Left renal cortex interstitium (tissue), 4 donors: ENCODE results near the gene FTL. TPM values are rescaled to one million over a fixed set of nuclear protein-coding genes. Genes with fewer than 3 reads are reported as not detected.
A peak's percentile ranks its signal among the peaks of the same experiment; 100 is the strongest.

Source experiments
- DNase-seq, 4 donors: peaks; one replicate each; pipeline ENCODE4 v3.0.0-alpha.2; 2013; ENCODE audit warnings: low read depth in 4 of 4, low spot score in 2 of 4, missing footprints in 1 of 4
- polyA plus RNA-seq, 4 donors: library from polyadenylated mRNA; unstranded; fragments of 120-200 nt; gene quantifications; one replicate each; pipeline ENCODE4 v1.2.1, GENCODE V29; 2013; ENCODE audit not compliant: insufficient read length in 4 of 4

FTL gene
- polyA plus RNA-seq, 4 donors: 2,498 to 2,845 (median 2,570) TPM

DNA sequence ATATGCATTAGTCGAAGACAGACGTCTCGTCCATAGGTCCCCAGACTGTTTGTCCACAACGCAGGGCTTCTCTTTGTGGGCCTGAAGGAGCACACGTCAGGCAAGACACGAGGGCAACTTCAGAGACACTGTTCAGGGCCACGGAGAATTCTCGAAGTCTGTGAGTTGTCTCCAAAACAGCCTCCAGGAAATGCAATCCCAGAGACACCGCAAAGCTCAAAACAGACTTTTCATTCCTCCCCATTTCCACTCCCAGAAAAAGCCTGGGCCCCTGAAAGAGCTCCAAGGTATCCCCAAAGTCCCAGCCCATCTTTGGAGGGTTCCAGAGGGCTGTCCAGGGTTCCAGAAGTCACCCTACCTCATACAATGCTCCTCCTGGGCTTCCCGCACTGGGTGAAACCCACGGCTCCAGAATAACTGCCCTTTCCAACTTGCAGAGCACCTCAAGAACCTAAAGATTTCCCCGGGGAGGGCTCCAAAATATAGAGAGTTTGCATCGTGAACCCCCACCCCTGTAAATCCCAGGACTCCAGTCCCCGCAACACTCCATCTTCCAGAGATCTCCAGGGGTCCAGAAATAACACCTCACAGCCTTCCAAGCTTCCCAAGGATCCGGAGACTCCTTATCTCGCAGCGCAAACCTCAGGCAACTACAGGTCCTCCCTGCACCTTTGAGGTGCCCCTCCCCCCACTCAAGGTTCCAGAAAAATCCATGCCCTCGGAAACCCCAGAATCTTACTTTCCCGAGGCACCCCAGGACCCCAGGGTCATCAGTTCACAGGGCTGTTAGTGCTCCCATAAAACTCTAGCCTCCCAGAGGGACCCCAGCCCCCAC lies 687 bp upstream of the FTL start:
- no peak for DNase-seq

GRCh38 chr19:48965806-48966540 lies 864 bp downstream of the FTL start:
- peak; percentile 65 to 87 (median 80) for DNase-seq

DNA sequence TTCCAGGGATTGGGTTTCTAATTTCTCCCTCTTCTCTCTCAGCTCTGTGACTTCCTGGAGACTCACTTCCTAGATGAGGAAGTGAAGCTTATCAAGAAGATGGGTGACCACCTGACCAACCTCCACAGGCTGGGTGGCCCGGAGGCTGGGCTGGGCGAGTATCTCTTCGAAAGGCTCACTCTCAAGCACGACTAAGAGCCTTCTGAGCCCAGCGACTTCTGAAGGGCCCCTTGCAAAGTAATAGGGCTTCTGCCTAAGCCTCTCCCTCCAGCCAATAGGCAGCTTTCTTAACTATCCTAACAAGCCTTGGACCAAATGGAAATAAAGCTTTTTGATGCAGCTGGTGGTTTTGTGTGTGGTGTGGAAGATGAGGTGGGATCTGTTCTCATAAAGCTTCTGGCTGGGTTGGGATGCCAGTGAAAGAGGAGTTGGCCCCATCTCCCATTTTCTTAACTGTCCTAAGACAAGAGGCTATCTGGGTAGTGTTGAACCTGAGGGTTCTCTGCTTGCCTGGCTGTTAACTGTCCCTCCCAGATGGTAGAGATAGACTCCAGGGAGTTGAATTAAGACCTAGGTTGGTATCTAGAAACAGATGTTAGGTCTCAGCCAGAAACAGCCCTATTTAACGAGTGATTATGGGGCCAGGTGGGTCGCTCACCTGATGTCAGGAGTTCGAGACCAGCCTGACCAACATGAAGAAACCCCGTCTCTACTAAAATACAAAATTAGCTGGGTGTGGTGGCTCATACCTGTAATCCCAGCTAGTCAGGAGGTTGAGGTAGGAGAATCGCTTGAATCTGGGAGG lies 1.6 kb downstream of the FTL start:
- DNase-seq: no peak

- no peak for DNase-seq
Measured at GRCh38 chr19:48967346-48968178, 2.5 kb downstream of the FTL start.

DNA sequence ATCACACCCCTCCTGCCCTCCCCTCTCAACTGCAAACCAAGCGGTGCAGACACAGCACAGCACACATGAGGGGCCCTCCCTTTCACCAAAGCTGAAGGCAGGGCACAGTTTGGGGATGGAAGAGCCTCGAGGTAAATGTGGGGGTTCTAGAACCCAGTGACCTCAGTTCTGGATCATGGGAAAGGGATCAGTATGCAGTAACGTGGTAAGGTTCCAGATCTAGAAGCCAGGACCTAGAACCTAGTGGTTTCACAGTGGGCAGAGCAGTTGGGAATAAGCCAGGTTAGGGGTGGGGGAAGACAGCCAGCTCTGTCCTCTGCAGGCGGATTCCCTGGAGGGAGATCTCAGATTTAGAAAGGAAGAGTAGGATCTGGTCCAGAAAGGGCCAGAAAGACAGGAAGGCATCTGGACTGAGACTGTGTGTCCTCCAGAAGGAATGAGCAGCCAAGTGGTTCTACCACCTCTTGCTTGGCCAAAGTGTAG lies 3.1 kb downstream of the FTL start:
- DNase-seq: no peak

GRCh38 chr19:48968813-48969218 lies 3.7 kb downstream of the FTL start:
- DNase-seq: no peak

DNA sequence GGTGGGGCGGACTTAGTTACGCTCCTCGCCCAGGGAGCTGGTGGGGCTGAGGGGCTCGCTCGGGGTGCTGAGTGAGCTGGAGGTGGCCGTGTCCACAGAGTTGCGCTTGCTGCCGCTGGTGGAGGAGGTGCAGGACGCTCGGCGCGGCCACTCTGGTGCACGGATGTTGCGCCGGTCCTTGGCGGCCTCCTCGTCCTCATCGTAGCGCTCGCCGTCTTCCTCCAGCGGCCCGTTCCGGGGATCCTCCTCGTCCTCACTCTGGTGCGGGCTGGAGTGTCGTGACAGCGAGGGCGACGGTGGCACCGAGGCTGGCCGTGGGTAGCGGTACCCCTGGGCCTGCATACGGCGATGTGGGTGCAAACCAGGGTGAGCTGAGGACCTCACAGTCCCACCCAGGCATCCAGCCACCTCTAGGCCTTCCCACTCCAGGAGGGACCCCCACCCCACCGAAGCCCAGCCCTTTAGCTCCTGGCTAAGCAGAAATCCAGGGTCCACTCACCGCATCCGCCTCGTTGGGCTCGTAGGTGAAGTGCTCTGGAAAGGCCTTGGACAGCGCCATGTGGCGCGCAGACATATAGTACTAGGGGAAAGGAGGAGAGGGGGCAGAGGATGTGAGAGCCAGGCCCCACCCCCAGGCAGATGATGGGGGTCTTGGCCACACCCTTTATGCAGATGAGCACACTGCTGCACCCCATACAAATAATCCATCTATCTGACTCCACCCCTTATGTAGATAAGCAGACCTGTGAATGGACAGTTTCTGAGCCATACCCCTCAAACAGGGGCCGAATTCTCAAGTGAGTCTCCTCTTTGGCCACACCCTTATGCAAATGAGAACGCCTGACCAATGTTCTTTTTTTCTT lies 4.4 kb downstream of the FTL start:
- no peak for DNase-seq

DNA sequence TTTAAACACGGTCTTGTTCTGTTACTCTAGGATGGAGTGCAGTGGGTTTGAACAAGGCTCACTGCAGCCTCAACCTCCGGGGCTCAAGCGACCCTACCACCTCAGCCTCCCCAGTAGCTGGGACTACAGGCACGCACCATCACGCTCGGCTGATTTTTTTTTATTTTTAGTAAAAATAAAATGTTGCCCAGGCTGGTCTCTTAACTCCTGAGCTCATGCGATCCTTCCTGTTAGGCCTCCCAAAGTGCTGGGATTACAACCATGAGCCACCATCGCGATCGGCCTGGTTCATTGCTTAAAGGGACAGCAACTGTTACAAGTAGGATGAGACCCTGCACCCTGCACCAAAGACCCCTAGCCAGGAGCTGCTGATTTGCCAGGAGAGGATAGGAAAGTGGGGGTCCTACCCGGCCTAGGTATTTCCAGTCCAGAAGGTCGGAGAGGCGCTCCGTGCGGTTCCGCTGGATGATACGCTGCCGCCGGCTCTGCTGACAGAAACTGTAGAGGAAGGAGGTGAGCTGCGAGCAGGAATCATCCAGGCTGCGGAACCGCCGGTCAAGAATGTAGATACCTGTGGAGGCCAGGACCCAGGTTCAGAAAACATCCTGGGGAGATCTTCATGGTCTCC lies 5.1 kb downstream of the FTL start:
- DNase-seq: no peak

DNA sequence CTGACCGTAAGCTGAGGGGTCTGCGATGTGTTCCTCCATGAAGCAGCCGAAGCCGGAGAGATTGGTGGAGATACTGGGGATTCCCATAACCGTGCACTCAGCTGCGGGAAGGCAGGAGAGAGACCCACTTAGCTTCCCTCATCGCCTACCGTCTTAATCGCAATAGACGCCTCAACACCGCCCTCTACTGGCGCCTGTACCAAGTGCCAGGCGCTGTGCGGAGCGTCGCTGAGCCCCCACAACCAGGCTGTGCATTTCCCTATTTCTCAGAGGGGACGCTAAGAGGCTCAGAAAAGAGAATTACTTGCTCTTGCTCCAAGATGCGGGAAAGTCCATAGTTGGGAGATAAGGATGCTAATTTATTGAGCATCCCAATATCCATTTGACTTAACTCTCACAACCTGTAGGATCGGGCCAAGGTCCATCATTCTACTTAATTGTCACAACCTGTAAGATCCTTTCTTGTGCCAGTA lies 5.8 kb downstream of the FTL start:
- no peak for DNase-seq

- no peak for DNase-seq
Measured at GRCh38 chr19:48975947-48976847, 11.1 kb downstream of the FTL start.

DNA sequence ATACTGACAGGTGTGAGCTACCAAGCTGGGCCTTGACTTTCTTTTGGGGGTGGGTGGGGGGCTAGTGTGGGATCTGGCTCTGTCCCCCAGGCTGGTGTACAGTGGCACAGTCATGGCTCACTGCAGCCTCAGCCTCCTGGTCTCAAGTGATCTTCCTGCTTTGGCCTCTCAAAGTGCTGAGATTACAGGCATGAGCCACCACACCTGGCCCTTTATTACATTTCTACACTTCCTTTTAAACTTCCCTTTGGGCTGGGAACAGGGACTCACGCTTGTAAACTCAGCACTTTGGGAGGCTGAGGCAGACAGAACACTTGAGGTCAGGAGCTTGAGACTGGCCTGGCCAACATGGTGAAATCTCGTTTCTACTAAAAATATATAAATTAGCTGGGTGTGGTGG lies 12.0 kb downstream of the FTL start:
- DNase-seq: no peak

DNA sequence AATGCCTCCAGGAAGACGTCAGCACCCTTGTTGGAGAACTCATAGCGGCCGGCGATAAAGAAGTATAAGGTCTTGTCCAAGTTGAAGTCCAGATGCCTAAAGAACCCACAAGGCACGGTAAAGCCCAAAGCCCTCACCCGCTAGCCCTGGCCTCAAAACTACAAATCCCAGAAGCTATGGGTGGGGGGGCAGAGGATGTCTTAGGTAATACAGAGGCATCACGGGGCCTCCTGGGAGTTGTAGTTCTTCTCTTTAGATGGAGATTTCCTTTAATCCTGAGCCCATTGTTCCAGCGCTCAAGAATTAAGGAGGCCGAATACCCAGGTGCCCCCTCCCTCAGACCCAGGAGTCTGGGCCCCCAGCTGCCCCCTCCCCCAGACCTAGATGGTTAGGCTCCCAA lies 17.2 kb downstream of the FTL start:
- no peak for DNase-seq

DNA sequence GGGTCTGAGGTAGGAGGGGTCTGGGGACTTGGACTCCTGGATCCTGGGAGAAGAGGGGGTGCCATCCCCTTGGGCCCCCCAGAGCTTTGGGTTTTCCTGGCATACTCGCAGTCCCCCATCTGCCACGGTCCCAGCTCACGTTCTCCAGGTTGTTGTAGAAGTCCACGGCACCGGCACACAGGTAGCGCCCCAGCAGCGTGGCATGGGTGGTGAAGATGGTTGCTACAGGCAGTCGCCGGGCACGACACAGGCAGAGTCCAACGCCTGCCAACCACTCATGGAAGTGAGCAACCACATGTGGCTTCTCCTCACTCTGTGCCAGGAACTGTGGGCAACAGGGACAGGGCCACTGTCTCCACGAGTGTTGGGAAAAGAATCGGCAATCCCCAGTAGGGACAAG lies 20.6 kb downstream of the FTL start:
- DNase-seq: no peak

DNA sequence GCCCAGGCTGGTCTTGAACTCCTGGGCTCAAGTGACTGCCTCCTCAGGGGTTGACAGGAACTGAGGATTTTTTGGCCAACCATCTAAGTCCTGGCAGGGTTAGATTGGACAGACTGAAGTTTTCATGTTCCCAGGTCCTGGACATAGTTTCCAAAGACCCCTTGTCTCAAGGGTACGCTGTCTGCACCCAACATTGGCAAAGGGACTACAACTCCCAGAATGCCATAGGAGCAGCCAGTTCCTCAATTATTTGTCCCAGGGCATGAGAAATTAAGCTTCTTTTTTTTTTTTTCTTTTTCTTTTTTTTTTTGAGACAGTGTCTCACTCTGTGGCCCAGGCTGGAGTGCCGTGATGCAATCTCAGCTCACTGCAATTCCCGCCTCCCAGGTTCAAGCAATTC lies 21.1 kb downstream of the FTL start:
- no peak for DNase-seq

DNA sequence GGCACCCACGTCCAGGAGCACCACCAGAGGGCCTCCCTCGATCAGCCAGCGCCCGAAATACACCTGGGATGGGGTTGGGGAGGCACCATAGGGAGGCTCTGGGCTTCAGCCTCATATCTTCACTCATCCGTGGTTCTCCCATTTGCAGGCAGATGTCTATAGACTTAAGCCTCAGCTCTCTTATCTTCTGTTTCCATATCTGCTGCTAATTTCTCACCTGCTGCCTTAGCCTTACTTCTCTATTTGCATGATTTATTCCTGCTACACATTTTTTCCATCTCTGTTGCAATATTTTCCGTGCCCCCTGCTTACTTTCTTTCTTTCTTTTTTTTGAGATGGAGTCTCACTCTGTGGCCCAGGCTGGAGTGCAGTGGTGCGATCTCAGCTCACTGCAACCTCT lies 22.2 kb downstream of the FTL start:
- DNase-seq: no peak

- DNase-seq: no peak
Measured at GRCh38 chr19:48988286-48988685, 23.2 kb downstream of the FTL start.

DNA sequence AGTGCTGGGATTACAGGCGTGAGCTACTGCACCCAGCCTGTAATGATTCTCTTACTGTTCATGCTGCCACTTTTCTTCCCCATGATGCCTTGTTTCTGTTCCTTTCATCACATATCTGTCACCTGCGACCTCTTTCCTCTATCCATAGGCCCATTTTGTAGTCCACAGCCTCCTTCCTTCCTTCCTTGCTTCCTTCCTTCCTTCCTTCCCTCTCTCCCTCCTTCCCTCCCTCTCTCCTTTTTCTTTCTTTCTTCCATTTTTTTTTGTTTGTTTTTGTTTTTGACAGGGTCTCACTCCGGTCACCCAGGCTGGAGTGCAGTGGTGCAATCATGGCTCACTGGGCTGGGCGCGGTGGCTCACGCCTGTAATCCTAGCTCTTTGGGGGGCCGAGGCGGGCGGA lies 23.8 kb downstream of the FTL start:
- DNase-seq: no peak
